H1 (cell line): ENCODE results near the gene DNAH8.

Source experiments
- CEBPB ChIP-seq: IDR thresholded peaks from 2 replicates; pipeline ENCODE4 v1.6.1; 2012; ENCODE audit warnings: low read depth, low read length
- CTCF ChIP-seq, 3 experiments: IDR thresholded peaks; 1 replicate in 2 of 3; 2 replicates in 1 of 3; pipeline versions ENCODE4 v1.5.1 to v1.6.1; 2011; ENCODE audit warnings: low read length in 3 of 3, mild to moderate bottlenecking in 3 of 3, inconsistent platforms in 2 of 3, low read depth in 1 of 3, moderate library complexity in 1 of 3; ENCODE audit not compliant: insufficient read depth in 1 of 3; ENCODE audit errors: control extremely low read depth in 1 of 3
- SIX5 ChIP-seq: IDR thresholded peaks from 2 replicates; pipeline ENCODE4 v1.6.1; 2011; ENCODE audit warnings: mild to moderate bottlenecking, low read depth, low read length
- SP1 ChIP-seq: IDR thresholded peaks from 2 replicates; pipeline ENCODE4 v1.6.1; 2011; ENCODE audit warnings: low read depth, low read length
- SUZ12 ChIP-seq: fragments of 200-600 bp; sonication (generic); IDR thresholded peaks from 2 replicates; pipeline ENCODE4 v1.6.1; 2012; ENCODE audit warnings: mild to moderate bottlenecking, inconsistent platforms, low read length, moderate library complexity, mixed read lengths
- TEAD4 ChIP-seq: IDR thresholded peaks from 2 replicates; pipeline ENCODE4 v1.6.1; 2012; ENCODE audit warnings: low read depth, low read length, inconsistent platforms, mixed read lengths
- TF ChIP-seq, protein P1 (sequence below): IDR thresholded peaks from 2 replicates; pipeline ENCODE4 v1.6.1; 2012; ENCODE audit warnings: inconsistent platforms

DNA sequence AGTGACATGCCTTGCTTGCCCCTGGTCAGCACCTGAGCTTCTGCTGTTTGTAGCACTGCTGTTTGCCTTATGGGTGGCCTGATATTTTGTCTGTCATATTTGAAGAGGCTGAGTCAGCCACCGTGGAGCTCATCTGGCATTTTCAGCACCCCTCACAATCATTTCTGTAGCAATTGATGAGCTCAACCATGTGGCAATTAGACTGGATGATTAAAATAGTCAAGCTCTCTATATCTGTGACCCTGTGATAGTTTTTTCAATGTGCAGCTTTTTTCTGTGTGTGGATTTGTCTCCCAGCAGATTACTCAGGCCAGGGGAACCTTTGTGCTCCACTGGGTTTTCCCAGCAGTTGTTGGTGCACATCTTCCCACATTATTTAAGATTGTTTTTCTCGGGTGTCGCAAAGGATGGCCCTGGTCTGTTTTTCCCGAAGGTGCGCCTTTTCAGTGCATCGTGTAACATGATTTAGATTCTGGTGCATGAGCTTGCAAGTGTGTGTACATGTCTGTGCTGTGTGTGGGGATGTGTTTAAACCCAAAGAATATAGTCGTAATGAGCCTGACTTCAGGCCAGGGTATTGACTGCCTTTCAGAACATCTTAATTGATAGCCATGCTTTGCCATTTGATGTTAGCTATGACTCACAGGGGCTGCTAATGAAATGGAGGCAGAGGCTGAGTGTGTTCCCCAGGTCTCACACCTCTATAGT, 301.9 kb downstream of the DNAH8 start:
- no peak for TF ChIP-seq SUZ12
- no peak for TF ChIP-seq CTCF (IDR thresholded peaks at IDR 0.05; ENCODE audit: control extremely low read depth in 1 of 3, insufficient read depth in 1 of 3, low read depth in 1 of 3, low read length in 3 of 3)
- TF ChIP-seq TEAD4: no peak
- no peak for TF ChIP-seq CEBPB
- TF ChIP-seq, protein P1, sequence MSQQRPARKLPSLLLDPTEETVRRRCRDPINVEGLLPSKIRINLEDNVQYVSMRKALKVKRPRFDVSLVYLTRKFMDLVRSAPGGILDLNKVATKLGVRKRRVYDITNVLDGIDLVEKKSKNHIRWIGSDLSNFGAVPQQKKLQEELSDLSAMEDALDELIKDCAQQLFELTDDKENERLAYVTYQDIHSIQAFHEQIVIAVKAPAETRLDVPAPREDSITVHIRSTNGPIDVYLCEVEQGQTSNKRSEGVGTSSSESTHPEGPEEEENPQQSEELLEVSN: no peak
- no peak for TF ChIP-seq SP1
- TF ChIP-seq SIX5: no peak
